HG03135 (cell line): ENCODE measurements around the gene TAX1BP1.

Experiments used
- ATAC-seq: cut with Tn5 transposase; IDR thresholded peaks from one replicate; pipeline ENCODE4 v1.9.1; 2021; ENCODE audit warnings: mild to moderate bottlenecking, moderate library complexity; ENCODE audit not compliant: unreplicated experiment

The TAX1BP1 gene

DNA sequence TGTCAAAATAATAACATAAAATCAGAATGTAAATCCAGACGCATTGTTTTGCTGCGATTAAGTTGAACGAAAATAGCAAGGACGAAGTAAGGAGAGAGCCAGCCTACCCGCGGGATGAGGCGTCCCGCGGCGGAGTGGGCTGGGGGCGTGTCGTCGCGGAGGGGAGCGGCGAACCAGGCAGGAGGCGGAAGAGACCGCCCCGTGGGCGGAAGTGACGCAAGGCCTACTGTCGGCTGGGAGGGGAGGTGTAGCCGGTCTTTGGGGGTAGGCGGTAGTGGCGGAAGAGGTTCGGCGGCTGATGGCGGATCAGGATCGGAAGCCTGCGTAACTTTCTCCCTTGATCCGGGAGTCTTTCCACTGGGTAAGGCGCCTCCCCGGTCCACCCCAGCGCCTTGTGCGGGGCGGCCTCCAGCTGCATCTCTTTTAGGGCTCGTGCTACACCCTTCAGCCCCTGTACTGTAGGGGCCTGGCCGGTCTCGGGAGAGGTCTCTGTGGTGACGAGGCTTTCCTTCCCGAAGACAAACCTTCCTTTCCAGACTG lies at the start of gene TAX1BP1:
Gene TAX1BP1 (plus strand): TSS at position 254 of the 540 bp plus-strand sequence. CDS start 8,363 bp downstream, outside the sequence.
- ATAC-seq: peak; percentile 93

DNA sequence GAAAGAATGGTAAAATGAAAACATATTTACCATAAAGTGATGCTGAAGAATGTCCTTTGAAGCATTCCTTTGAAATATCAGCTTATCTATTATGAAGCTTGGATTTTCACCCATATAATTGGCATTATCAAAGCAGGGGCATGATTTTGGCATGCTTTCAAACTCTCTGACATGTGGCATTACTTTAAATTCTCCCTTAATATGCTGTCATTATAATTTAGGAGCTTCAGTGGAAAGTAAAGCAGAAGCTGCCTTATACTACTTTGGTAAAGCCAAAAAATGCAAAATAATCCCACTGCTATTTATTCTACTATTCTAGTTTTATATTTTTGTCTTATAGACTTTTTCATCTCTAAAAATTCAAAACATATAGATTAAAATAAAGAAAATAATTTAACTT lies 49.3 kb upstream of the TAX1BP1 start:
- no peak for ATAC-seq

GRCh38 chr7:27693794-27694193 lies 46.2 kb upstream of the TAX1BP1 start:
- ATAC-seq: no peak

- ATAC-seq: no peak
Measured at GRCh38 chr7:27695096-27695495, 44.9 kb upstream of the TAX1BP1 start.

GRCh38 chr7:27697861-27698430 lies 42.0 kb upstream of the TAX1BP1 start:
- ATAC-seq: peak; percentile 62

- no peak for ATAC-seq
Measured at GRCh38 chr7:27699751-27700150, 40.2 kb upstream of the TAX1BP1 start.

GRCh38 chr7:27700501-27700900 lies 39.5 kb upstream of the TAX1BP1 start:
- ATAC-seq: no peak

DNA sequence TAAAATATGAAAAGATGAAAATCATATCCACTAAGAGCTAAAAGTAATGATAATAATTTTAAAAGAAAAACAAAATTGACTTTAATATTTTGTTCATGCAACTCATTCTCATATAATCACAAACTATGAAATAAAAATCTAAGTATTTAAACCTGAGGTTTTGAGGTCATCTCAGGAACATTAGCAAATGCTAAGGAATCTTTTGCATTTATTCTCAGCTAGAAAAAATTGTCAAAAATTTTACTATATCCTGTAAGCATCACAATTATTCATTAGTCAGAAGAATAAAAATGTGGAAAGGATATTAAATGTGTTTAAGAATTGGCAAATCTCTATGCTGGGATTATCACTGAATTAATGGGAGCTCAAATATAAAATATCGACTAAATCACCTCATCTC lies 36.8 kb upstream of the TAX1BP1 start:
- no peak for ATAC-seq

DNA sequence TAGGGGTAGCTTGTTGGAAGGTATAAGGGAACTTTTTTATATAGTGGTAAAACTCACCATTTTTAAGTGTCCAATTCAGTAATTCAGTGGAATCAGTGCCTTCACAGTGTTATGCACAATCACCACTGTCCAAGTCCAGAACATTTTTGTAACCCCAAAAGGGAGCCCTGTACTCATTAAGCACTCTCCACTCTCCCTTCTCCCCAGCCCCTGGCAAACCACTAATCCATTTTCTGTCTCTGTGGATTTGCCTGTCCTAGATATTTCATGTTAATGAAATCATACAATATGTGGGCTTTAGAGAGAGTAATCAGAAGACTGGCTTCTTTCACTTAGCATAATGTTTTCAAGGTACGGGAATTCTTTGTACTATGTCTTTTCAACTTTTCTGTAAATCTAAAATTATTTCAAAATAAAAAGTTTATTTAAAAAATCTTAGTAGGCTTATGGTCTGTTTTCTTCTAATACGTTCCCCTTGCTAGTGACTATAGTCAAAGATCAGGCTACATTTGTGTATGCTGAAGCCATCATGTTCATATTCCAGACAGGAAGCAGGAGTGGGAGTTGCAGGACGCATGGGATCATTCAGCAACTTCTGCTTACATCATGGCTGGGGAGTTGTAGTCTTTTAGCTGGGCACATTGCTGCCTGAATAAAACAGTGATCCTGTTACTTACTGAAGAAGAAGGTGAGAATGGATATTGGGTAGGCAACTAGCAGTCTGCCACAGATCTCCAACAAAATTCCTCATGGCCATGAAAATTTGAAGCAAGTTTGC lies 35.4 kb upstream of the TAX1BP1 start:
- no peak for ATAC-seq

DNA sequence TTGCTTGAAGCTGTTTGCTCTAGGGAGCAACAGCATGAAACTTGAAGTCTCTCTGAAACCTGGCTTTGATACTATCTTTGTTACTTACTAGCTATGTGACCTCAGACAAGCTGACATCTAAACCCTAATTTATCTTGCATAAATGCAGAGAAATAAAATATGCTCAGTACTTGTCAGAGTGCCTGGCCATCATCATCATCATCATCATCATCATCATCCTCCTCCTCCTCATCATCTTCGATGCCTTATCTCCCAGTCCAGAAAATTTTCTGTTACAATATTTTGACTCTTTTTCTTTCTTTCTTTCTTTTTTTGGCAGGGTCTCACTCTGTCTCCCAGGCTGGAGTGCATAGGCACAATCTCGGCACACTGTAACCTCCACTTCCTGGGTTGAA lies 34.8 kb upstream of the TAX1BP1 start:
- no peak for ATAC-seq

DNA sequence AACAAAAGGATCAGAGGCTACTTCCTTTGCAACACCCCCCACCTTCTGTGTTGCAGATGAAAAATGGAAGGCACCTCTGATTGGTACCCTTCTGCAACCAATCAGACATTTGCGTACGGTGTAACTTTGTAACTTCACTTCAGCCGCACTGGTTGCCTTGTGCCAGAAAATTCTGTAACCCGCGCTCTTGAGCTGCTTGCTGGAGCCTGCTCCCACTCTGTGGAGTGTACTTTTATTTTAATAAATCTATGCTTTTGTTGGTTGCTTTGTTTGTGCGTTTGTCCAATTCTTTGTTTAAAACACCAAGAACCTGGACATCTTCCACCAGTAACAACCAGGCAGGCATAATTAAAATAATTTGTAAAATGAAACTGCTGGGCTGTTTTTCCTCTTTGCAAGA lies 31.5 kb upstream of the TAX1BP1 start:
- ATAC-seq: no peak

DNA sequence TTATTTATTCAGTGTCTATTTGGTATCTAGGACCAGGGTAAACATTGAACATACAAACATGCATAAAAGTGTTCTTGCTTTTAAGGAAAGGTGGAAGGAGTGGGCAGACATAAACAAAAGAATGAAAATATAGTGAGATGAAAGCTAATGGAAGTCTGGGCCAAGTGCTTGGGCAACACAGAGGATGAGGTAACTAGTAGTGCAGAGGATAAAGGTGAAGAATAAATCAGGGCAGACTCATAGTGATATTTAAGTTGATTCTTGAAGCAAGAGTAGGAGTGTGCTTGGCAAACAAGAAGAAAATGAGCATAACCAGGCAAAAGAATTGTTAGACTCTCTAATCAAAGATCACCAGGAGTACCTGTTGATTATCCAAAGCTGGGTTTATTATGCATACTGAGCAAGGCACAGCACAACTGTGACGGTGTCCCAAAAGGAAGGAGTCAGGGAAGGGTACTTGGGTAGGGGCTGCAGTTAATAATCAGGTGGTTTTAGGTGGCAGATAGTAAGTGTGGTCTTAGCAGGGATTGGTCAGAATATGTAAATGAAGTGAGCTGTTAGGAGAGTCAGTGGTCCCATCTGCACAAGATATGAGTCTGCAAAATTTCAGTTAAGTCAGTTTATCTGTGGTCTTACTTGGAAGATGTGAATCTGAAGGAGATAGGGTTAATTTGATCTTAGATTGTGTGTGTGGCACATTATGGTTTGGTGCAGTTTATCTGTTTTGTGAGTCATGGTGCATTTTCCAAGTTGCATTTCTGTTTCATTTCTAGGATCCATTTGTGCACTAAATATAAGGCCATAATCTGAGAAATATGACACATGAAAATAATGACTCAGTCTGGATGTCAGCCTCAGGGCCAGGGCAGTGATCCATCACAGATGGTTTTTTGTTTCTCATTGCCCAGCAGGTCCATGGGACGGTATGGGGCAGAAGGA lies 30.6 kb upstream of the TAX1BP1 start:
- no peak for ATAC-seq

GRCh38 chr7:27712217-27712616 lies 27.7 kb upstream of the TAX1BP1 start:
- no peak for ATAC-seq

- ATAC-seq: no peak
Measured at GRCh38 chr7:27714831-27715444, 25.0 kb upstream of the TAX1BP1 start.

- no peak for ATAC-seq
Measured at GRCh38 chr7:27723085-27723484, 16.9 kb upstream of the TAX1BP1 start.

- no peak for ATAC-seq
Measured at GRCh38 chr7:27727058-27727457, 12.9 kb upstream of the TAX1BP1 start.

DNA sequence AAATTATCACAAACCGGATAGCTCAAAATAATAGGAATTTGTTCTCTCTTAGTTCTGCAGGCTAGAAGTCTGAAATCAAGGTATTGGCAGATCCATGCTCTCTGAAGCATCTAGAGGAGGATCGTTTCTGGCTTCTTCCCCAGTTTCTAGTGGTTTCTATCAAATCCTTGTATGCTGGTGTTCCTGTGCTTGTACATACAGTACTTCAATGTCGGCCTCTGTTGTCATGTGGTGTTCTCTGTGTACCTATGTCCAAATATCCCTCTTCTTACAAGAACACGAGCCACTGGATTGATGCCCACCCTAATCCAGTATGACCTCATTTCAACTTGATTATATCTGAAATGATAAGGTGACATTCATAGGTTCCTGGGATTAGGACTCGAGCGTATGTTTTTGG lies 9.8 kb upstream of the TAX1BP1 start:
- ATAC-seq: no peak

DNA sequence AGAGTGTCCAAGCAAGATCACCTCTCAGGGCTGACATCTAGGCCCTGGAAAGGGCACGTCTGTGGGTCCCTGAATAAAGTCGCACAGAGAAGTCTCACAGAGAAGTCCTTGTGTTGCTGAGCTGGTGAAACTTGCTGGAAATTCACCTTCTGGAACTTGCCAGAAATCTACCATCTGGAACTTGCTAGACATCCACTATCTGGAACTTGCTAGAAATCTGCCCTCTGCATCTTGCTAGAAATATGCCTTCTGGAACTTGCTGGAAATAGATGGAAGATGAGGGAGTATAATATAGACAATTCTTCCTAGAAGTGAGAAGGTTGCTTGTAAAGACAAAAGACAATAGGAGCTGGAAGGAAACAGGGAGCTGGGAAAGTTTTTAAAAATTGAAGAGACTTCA lies 5.4 kb upstream of the TAX1BP1 start:
- ATAC-seq: no peak

- ATAC-seq: no peak
Measured at GRCh38 chr7:27735165-27735564, 4.8 kb upstream of the TAX1BP1 start.

DNA sequence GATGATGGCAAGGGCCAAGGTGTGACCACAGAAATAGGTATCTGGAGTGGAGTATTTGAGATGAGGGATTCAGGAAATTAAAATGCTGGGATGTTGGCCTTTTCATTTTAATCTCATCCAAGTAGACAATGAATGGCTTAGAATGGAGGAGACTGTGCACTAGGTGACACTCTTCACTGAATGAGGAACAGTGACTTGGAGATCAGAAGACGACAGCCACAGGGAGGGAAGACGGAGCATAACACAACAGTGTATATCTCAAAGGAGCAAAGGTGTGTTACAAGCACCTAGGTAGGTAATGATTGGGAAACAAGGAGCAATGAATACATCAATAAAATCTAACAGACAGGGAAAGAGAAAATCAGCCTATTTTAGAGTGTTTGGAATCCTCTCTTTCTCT lies 4.1 kb upstream of the TAX1BP1 start:
- ATAC-seq: no peak

- ATAC-seq: no peak
Measured at GRCh38 chr7:27737178-27737577, 2.8 kb upstream of the TAX1BP1 start.
